ENCODE data around the gene KCNMA1. TPM values are rescaled to one million over a fixed set of nuclear protein-coding genes. Genes with fewer than 3 reads are reported as not detected.

KCNMA1 gene
- total RNA-seq, 2 donors from 2014 or later = 168 to 188 TPM

DNA sequence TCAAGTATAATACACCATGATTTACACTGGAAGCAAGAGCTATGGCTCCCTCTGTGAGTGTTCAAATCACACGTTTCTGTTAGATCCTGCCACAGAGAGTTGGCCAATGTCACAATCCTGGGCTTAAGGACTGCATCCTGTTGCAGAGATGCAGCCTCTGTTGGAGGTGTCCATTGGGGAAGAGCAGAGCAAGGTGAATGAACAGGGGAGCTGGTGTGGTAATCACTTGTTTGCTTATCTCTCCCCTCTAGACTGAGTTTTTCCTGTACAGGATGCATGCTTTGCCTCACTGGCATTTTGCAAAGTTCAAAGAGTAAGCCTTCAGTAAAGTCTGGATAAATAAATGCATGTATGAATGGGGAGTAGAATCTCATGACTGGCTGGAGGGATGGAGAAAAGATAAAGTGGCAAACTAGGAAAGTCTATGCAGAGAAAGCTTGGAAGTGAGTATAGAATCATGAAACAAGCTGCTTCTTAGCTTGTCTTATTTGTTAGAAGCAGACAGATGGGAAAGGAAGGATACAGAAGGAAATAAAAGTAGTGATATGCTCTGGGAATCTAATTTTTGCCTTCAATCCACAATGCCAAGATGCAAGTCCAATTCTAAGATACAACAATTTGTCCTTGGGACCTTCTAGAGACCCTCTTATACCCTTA, 605.9 kb downstream of the KCNMA1 start:
- peaks cover 3% of the 10 kb centered on the region for H3K36me3 ChIP-seq
- ATAC-seq (ENCODE audit: insufficient number of reproducible peaks, low FRiP score, low read depth) = no peak
- no peak overlapping the region for H3K27ac ChIP-seq
- H3K4me3 ChIP-seq = no peak overlapping the region
- H3K4me1 ChIP-seq (ENCODE audit: control insufficient read depth in 1 of 2, low read depth in 2 of 2) = peaks cover 0 to 36% of the 10 kb centered on the region in 2 donors
- no peaks in the 10 kb centered on the region for H3K9me3 ChIP-seq
- no peaks in the 10 kb centered on the region for H3K27me3 ChIP-seq (replicated peaks; ENCODE audit: insufficient read depth)
- TF ChIP-seq, protein P1, sequence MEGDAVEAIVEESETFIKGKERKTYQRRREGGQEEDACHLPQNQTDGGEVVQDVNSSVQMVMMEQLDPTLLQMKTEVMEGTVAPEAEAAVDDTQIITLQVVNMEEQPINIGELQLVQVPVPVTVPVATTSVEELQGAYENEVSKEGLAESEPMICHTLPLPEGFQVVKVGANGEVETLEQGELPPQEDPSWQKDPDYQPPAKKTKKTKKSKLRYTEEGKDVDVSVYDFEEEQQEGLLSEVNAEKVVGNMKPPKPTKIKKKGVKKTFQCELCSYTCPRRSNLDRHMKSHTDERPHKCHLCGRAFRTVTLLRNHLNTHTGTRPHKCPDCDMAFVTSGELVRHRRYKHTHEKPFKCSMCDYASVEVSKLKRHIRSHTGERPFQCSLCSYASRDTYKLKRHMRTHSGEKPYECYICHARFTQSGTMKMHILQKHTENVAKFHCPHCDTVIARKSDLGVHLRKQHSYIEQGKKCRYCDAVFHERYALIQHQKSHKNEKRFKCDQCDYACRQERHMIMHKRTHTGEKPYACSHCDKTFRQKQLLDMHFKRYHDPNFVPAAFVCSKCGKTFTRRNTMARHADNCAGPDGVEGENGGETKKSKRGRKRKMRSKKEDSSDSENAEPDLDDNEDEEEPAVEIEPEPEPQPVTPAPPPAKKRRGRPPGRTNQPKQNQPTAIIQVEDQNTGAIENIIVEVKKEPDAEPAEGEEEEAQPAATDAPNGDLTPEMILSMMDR (IDR thresholded peaks at IDR 0.05) = no peak
- no peak for DNase-seq (ENCODE audit: low spot score)

DNA sequence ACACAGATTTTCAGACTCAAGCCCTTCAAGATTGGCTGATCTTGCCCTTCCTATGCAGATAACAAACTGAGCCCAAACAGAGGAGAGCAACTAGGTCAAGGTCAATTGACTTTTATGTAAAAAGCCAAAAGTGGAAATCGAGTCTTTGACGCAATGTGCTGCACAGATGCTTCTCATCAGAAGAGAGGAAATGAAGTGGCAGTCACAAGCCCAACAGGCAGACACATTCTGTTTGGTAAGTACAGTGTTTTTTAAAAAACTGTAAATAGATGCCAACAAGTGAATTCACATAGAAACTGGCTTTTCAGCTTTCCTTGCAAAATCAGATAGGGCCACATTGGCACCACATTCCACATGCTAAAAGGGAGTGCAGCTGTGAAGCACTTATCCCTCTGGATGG, 606.6 kb downstream of the KCNMA1 start:
- no peaks in the 10 kb centered on the region for H3K27me3 ChIP-seq (replicated peaks; ENCODE audit: insufficient read depth)
- TF ChIP-seq, protein P1 (IDR thresholded peaks at IDR 0.05) = no peak
- no peaks in the 10 kb centered on the region for H3K9me3 ChIP-seq
- DNase-seq (ENCODE audit: low spot score) (no peak), ATAC-seq (ENCODE audit: insufficient number of reproducible peaks, low FRiP score, low read depth) (no peak)
- peaks cover 3% of the 10 kb centered on the region for H3K36me3 ChIP-seq
- H3K4me1 ChIP-seq (ENCODE audit: control insufficient read depth in 1 of 2, low read depth in 2 of 2) = peaks cover 0 to 36% of the 10 kb centered on the region in 2 donors
- no peak overlapping the region for H3K4me3 ChIP-seq
- H3K27ac ChIP-seq = no peak overlapping the region

DNA sequence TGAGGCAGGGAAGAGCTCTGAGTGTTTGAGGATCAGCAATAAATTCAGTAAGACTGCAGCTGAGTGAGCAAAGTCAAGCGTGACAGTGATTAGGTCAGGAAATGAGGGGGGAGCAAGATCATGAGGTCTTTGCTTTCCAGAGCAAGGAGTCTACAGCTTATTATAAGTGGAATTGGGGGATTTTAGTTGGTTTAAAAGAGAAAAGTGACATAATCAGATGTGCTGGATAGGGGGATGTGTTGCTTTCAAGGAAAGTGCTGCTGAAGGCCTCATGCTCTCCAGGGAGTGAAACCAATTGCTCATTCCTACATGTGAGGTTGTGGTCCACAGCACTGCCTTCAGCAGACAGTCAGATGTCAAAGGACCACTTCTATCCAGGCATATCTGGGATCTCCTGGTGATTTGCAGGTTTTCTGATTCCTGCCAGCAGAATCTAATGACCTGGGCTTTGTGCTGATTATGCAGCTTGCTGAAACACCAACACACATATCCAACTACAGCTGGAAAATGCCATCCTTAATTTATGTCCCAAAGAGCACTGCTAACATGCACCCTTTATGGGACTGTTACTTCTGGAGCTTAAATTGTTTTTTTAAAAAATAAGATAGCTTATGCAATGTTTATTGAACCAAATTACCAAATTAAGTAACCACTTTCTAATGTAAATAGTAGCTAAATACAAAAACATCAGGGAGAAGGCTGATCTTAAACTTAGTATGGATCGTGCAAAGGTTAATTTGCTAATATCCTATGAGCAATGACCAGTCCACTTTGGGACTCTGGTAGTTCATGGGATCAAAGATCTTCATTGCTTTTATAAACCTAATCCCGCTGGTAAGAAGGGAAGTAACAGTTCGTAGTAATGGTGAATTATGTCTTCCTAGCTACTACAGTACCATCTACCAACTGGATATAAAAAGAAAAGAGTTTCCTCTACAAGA, 607.6 kb downstream of the KCNMA1 start:
- ATAC-seq (ENCODE audit: insufficient number of reproducible peaks, low FRiP score, low read depth) (no peak), DNase-seq (ENCODE audit: low spot score) (no peak)
- no peak overlapping the region for H3K27ac ChIP-seq
- no peaks in the 10 kb centered on the region for H3K9me3 ChIP-seq
- H3K4me3 ChIP-seq = no peak overlapping the region
- no peaks in the 10 kb centered on the region for H3K27me3 ChIP-seq (replicated peaks; ENCODE audit: insufficient read depth)
- TF ChIP-seq, protein P1 (IDR thresholded peaks at IDR 0.05) = no peak
- H3K36me3 ChIP-seq = peaks cover 3% of the 10 kb centered on the region
- peaks cover 0 to 31% of the 10 kb centered on the region in 2 donors for H3K4me1 ChIP-seq (ENCODE audit: control insufficient read depth in 1 of 2, low read depth in 2 of 2)

DNA sequence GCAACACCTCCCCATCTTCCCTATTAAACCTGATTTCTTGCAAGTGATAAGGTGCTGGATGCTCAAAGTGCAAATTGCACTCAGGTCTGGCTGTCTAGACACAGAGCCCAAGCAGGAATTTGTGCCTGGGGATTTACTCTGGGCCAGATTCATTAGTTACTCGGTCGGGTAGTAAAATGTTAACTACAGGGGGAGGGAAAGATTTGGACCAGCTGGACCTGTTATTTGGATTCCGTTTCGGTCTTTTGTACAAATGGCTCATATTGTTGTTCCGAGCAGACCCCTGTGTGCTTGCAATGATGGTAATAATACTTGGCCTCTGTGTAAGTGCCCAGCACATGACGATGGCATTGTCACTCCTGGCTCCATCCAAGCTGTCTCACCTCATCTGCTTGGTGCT, 609.6 kb downstream of the KCNMA1 start:
- no peak overlapping the region for H3K27ac ChIP-seq
- DNase-seq (ENCODE audit: low spot score) = no peak
- H3K4me1 ChIP-seq (ENCODE audit: control insufficient read depth in 1 of 2, low read depth in 2 of 2) = peaks cover 0 to 19% of the 10 kb centered on the region in 2 donors
- H3K36me3 ChIP-seq = peaks cover 3% of the 10 kb centered on the region
- H3K27me3 ChIP-seq (replicated peaks; ENCODE audit: insufficient read depth) = no peaks in the 10 kb centered on the region
- no peak overlapping the region for H3K4me3 ChIP-seq
- no peak for ATAC-seq (ENCODE audit: insufficient number of reproducible peaks, low FRiP score, low read depth)
- TF ChIP-seq, protein P1 (IDR thresholded peaks at IDR 0.05) = no peak
- no peaks in the 10 kb centered on the region for H3K9me3 ChIP-seq

DNA sequence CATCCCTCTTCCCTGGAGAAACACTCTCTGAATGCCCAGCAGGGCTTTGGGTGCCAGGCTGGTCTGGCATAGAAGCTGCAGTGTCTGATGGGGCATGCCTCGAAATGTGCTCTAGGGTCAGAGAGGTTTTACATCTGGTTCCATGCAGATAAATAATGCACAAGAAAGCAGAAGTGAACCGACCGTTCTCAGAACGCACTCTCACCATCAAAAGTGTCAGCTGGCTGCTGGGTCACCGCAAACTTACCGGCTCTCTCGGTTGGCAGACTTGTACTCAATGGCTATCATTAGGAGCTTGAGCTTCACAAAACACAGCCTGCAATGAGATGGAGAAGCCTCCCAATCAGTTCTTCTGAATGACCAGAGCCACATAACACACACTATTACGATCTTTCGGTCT, 610.0 kb downstream of the KCNMA1 start:
- peaks cover 0 to 23% of the 10 kb centered on the region in 2 donors for H3K4me1 ChIP-seq (ENCODE audit: control insufficient read depth in 1 of 2, low read depth in 2 of 2)
- H3K36me3 ChIP-seq = peaks cover 3% of the 10 kb centered on the region
- no peak overlapping the region for H3K4me3 ChIP-seq
- no peaks in the 10 kb centered on the region for H3K9me3 ChIP-seq
- DNase-seq (ENCODE audit: low spot score) = no peak
- ATAC-seq (ENCODE audit: insufficient number of reproducible peaks, low FRiP score, low read depth) = no peak
- no peak overlapping the region for H3K27ac ChIP-seq
- H3K27me3 ChIP-seq (replicated peaks; ENCODE audit: insufficient read depth) = no peaks in the 10 kb centered on the region
- TF ChIP-seq, protein P1 (IDR thresholded peaks at IDR 0.05) = no peak
